Right lobe of liver (tissue), 6 donors: ENCODE results near the gene FGF6. TPM values are rescaled to one million over a fixed set of nuclear protein-coding genes. Genes with fewer than 3 reads are reported as not detected.

ENCODE experiments used
- ATAC-seq, 4 donors: fragments of 200-7000 bp; cut with Tn5 transposase; one replicate each; pipeline ENCODE4 v1.9.1; 2020; ENCODE audit warnings: mild to moderate bottlenecking in 4 of 4, moderate library complexity in 4 of 4
- DNase-seq, 3 donors: peaks; one replicate each; pipeline ENCODE4 v3.0.0-alpha.2; 2020
- H3K27ac ChIP-seq, 3 donors: fragments of 200-600 bp; one replicate each; pipeline ENCODE4 v1.8.0; 2022
- H3K27me3 ChIP-seq, 2 donors: fragments of 200-600 bp; one replicate each; pipeline ENCODE4 v1.8.0; 2022
- H3K36me3 ChIP-seq, 4 donors: fragments of 200-600 bp; sonication (generic) in 1 of 4; one replicate each; pipeline versions ENCODE4 v1.5.1 to v1.8.0; 2017 to 2022; ENCODE audit warnings: control low read depth in 1 of 4
- H3K4me1 ChIP-seq, 4 donors: fragments of 200-600 bp; sonication (generic) in 1 of 4; one replicate each; pipeline versions ENCODE4 v1.5.1 to v1.8.0; 2017 to 2022; ENCODE audit warnings: control low read depth in 1 of 4
- H3K4me3 ChIP-seq, 3 donors: fragments of 200-600 bp; one replicate each; pipeline ENCODE4 v1.8.0; 2022
- H3K9me3 ChIP-seq, 4 donors: fragments of 200-600 bp; sonication (generic) in 1 of 4; one replicate each; pipeline versions ENCODE4 v1.5.1 to v1.8.0; 2017 to 2022; ENCODE audit warnings: control low read depth in 1 of 4
- POLR2A ChIP-seq: fragments of 450-650 bp; IDR thresholded peaks from one replicate; pipeline ENCODE4 v1.6.1; 2017; ENCODE audit warnings: antibody characterized with exemption, mild to moderate bottlenecking
- WGBS: methylation state at CpG from one replicate; pipeline ENCODE4 v1.1.6; 2018; ENCODE audit warnings: low coverage, low lambda C conversion rate; ENCODE audit not compliant: insufficient coverage; ENCODE audit errors: missing lambda C conversion rate; 5-methylcytosine and 5-hydroxymethylcytosine counted together
- intact Hi-C, 2 donors: fragments of 100-400 bp; cut with DNase I; formaldehyde crosslinking; loops; one replicate each; pipeline versions ENCODE4 v1.11.2 to v1.14.1; 2022
- total RNA-seq, 6 experiments: library from RNA; depleted of rRNA in 2 of 6; stranded (reverse); fragments of >200 nt in 2 of 6; fragmentation: NEBNext Ultra II Directional in 3 of 6; extraction: Animal tissue kit (Norgen Biotek cat#: 25700) in 3 of 6; gene quantifications; one replicate each; pipeline versions ENCODE4 v1.1.0 to v1.2.4, GENCODE V29; 2016 to 2023
- TF ChIP-seq, protein P1 (sequence below), 4 donors: fragments of 200-600 bp in 3 of 4; fragments of 450-650 bp in 1 of 4; IDR thresholded peaks; one replicate each; pipeline versions ENCODE4 v1.5.1 to v1.8.0; 2016 to 2022; ENCODE audit warnings: antibody characterized with exemption in 4 of 4, mild to moderate bottlenecking in 2 of 4
- donor health status: DM: no; HTN: yes; CAD: no.
- donor health status: DM: no; HTN: no; CAD: no.
- donor health status: DM: no; HTN: no; CAD: no.
- donor health status: DM: no; HTN: yes; CAD: no.
- donor health status: DM: no; HTN: yes; CAD: no.

The FGF6 gene
- total RNA-seq, 6 experiments from 2014 or later = not detected

DNA sequence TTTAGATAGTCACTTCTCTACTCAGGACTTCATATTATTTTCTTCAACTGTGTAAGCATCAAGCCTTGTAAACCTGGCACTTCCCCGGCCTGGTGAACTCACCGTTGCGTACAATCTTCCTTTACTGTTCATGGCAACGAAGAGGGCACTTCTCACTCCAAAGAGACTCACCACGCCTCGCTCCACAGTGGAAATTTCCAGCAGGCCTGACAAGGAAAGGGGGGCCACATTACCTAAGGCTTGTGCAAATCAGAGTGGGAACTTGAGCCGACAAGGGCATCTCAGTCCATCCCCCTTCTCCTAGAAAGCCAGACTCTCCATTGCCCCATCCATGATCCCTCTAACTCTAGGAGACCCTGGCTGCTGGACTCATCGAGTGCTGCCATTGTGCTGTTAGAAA, 1.6 kb downstream of the FGF6 start:
- no peak for DNase-seq
- H3K9me3 ChIP-seq = no peaks in the 10 kb centered on the region
- intact Hi-C loops = no loop called here
- ATAC-seq = no peak
- H3K27me3 ChIP-seq = no peaks in the 10 kb centered on the region
- H3K27ac ChIP-seq = no peak overlapping the region
- H3K4me1 ChIP-seq = no peaks in the 10 kb centered on the region
- 83% methylated on average over 8 of the region's 8 CpGs for WGBS
- H3K36me3 ChIP-seq = no peaks in the 10 kb centered on the region
- no peak overlapping the region for H3K4me3 ChIP-seq
- no peak for TF ChIP-seq POLR2A
- TF ChIP-seq, protein P1, sequence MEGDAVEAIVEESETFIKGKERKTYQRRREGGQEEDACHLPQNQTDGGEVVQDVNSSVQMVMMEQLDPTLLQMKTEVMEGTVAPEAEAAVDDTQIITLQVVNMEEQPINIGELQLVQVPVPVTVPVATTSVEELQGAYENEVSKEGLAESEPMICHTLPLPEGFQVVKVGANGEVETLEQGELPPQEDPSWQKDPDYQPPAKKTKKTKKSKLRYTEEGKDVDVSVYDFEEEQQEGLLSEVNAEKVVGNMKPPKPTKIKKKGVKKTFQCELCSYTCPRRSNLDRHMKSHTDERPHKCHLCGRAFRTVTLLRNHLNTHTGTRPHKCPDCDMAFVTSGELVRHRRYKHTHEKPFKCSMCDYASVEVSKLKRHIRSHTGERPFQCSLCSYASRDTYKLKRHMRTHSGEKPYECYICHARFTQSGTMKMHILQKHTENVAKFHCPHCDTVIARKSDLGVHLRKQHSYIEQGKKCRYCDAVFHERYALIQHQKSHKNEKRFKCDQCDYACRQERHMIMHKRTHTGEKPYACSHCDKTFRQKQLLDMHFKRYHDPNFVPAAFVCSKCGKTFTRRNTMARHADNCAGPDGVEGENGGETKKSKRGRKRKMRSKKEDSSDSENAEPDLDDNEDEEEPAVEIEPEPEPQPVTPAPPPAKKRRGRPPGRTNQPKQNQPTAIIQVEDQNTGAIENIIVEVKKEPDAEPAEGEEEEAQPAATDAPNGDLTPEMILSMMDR (IDR thresholded peaks at IDR 0.05) = no peak

DNA sequence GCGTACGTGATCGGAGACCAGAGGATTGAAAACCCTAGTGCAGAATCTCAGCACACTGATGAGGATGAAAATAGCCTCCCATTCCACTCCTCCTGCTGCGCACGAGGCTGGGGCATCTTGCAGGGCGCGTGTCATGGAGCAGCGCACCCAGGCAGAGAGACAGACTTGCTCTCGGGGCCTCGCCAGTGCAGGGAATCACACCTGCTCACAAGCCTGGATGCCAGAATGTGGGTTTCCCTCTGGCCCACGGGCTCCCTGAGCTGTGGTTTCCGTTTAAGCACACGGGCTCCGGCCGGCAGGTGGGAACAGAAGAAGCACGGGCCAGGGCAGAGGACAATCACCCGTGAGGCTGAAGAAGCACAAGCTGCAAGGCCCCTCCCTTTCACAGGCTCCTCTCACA, 2.0 kb downstream of the FGF6 start:
- ATAC-seq (no peak), DNase-seq (no peak)
- Histone ChIP-seq H3K9me3 (no peaks in the 10 kb centered on the region), H3K27ac (no peak overlapping the region), H3K27me3 (no peaks in the 10 kb centered on the region), H3K4me3 (no peak overlapping the region), H3K36me3 (no peaks in the 10 kb centered on the region), H3K4me1 (no peaks in the 10 kb centered on the region)
- TF ChIP-seq POLR2A = no peak
- TF ChIP-seq, protein P1 (IDR thresholded peaks at IDR 0.05) = no peak
- intact Hi-C loops = no loop called here
- WGBS = 68% methylated on average over 8 of the region's 17 CpGs

DNA sequence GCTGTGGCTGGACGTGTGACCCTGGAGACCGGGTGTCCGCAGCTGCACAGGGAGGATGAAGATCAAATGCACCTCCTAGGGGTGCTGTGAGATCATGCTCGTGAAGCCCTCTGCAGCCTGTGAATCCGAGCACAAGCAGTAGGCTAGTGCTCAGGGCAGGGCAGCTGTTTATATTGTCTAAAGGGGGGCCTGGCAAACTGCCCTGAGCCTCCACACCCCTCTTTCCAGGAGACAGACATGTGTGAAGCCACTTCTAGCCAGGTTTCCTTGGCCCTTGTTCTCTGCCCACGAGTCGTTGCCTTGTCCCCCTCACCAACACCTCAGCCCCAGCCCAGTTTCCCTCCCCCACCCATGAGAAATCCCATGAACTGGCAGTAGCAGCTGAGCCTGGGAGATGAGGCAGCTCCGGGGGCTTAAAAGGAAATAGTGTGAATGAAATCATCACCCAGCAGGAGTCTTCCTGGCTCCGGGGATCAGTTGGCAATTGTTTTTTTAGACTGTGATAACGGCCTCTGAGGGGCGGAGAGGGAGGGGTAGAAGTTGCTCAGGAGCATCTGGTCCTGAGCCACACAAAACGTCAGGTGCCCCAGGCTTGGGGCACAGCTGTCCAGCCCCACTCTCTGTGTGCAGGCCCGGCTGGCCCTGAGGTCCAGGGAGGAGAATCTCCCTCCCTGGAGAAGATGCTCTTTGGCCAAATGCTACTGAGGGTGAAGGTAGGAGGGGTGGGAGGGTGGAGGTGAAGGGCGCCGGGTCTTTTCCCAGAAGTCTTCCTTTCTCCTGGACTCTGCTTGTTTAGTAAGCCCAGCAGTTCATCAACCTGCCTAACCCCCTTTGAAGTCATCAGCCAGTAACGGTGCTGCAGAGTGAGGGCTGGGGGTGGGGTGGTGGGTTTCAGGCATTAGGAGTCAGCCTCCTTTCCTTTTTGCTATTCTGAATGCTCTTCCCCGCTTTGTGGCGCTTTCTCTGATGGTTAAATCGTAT, 4.0 kb downstream of the FGF6 start:
- H3K27me3 ChIP-seq = no peaks in the 10 kb centered on the region
- H3K4me1 ChIP-seq = no peaks in the 10 kb centered on the region
- intact Hi-C loops = no loop called here
- H3K36me3 ChIP-seq = no peaks in the 10 kb centered on the region
- TF ChIP-seq, protein P1 (IDR thresholded peaks at IDR 0.05) = no peak
- TF ChIP-seq POLR2A = no peak
- WGBS = 27% methylated on average over 14 of the region's 19 CpGs
- no peak overlapping the region for H3K4me3 ChIP-seq
- no peaks in the 10 kb centered on the region for H3K9me3 ChIP-seq
- ATAC-seq (no peak), DNase-seq (peak in 1 of 3 donors; percentile 22)
- H3K27ac ChIP-seq = no peak overlapping the region

DNA sequence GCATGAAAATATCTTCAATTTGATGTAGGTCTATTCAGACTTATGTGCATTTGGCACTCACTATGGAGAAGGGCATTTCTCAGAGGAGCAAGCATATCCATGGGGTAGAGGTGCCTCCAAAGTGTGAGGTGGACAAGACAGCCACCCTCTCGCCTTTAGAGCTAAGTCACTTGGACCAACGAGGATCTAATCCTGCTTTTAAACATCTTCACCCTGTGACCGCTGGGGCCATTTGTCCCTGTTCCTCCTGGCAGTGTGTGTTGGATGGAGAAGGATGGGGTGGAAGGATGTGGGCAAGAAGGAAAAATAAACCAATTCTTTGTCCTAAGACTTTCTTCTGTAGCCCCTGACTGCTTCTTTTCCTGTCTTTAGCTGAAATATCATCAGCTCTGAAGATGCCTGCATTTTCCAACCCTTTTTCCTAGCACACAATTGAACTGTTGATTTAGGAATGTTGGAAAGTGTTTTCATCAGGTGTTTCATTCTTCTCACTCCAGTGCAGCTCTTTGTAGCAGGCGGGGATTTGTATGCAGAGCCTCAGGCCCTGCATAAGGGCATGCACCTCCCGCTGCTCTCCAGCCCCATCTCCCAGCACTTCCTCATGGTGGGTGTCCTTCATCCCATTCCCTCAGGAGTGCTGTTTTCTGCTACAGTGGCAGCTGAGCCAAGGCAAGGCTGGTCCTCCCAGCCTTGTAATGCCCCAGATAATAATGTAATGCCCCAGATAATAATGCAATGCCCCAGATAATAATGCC, 5.3 kb downstream of the FGF6 start:
- intact Hi-C loops = no loop called here
- ATAC-seq (no peak), DNase-seq (no peak)
- Histone ChIP-seq H3K27me3 (no peaks in the 10 kb centered on the region), H3K4me3 (no peak overlapping the region), H3K9me3 (no peaks in the 10 kb centered on the region), H3K4me1 (no peaks in the 10 kb centered on the region), H3K36me3 (no peaks in the 10 kb centered on the region), H3K27ac (no peak overlapping the region)
- TF ChIP-seq POLR2A = no peak
- TF ChIP-seq, protein P1 (IDR thresholded peaks at IDR 0.05) = no peak
- WGBS = 61% methylated on average over 5 of the region's 5 CpGs
